ENCODE results near the gene LOXL3. TPM values are rescaled to one million over a fixed set of nuclear protein-coding genes. Genes with fewer than 3 reads are reported as not detected.
A peak's percentile ranks its signal among the peaks of the same experiment; 100 is the strongest.

Gene LOXL3
- total and polyA plus RNA-seq, 4 donors, result 2.9 to 11.1 (median 6.6) TPM

DNA sequence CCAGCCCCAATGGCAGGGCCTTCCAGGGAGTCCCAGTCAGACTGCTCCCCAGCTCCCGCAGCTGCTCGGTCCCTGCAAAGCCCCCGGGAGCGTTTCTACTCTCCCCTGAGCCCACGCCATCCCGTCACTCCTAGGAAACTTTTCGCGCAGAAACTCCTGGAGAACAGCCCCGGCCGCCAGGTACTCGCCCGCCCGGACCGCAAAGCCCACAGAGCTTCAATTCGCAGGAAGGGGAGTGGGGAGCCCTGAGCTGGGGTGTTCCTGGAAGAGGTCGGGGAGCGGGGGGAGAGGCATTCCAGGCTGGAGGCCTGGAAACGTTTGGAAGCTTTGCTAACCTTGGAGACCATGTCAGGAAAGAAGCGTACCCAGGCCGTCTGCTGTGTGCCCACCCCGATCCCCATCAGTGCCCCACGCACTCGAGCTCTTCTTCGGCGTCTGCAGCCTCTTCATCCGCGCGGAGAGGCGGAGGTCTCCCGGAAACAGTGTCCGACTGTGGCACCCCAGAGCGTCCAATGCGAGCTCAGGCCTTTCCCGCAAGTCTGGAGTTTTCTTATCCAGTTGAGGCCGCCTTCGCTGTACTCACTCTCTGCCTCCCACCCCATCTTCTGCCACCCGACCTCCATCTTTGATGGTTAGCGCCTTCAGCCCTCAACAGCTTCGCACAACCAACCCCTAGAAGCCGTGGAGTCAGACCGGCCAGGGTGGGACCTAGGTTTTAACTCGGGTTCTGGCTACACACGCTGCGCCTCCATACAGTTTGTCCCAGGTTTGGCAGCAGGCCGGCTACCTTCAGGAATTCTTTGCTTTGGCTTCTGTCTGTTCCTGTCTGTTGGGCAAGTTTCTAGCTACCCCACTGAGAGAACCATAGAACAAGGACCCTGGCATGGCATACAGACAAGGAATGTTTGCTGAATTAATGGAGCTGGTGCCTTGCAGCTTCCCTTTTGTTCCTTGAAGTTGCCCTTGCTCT lies 50.0 kb downstream of the LOXL3 start:
- Histone ChIP-seq H3K36me3 (ENCODE audit: control insufficient read depth in 4 of 4, insufficient read depth in 4 of 4, low read length in 4 of 4) (peaks cover 0 to 14% (median 8%) of the 10 kb centered on the region in 4 donors), H3K27ac (ENCODE audit: low read depth in 1 of 2, low read length in 1 of 2) (peak overlapping the region; percentile 73 to 75), H3K9me3 (ENCODE audit: control insufficient read depth in 4 of 4, insufficient read depth in 3 of 4, low read length in 3 of 4) (peaks cover 0 to 2% (median 0%) of the 10 kb centered on the region in 4 donors), H3K27me3 (ENCODE audit: control insufficient read depth in 3 of 3, insufficient read depth in 3 of 3, low read length in 2 of 3) (peaks cover 0 to 66% (median 63%) of the 10 kb centered on the region in 3 donors), H3K4me1 (ENCODE audit: control insufficient read depth in 5 of 5, insufficient read depth in 5 of 5, low read length in 5 of 5) (peaks cover 6 to 40% (median 14%) of the 10 kb centered on the region in 5 donors), H3K4me3 (peak overlapping the region; percentile 56), H3K9ac (ENCODE audit: insufficient read depth in 1 of 2, low read length in 2 of 2) (no peak overlapping the region)
- DNase-seq (peak in 1 of 3 donors; percentile 11), ATAC-seq (ENCODE audit: insufficient read depth, low FRiP score) (no peak)
- 57 to 66% methylated on average over 44 to 45 of the region's 45 CpGs for WGBS, 2 donors
- TF ChIP-seq, protein P1, sequence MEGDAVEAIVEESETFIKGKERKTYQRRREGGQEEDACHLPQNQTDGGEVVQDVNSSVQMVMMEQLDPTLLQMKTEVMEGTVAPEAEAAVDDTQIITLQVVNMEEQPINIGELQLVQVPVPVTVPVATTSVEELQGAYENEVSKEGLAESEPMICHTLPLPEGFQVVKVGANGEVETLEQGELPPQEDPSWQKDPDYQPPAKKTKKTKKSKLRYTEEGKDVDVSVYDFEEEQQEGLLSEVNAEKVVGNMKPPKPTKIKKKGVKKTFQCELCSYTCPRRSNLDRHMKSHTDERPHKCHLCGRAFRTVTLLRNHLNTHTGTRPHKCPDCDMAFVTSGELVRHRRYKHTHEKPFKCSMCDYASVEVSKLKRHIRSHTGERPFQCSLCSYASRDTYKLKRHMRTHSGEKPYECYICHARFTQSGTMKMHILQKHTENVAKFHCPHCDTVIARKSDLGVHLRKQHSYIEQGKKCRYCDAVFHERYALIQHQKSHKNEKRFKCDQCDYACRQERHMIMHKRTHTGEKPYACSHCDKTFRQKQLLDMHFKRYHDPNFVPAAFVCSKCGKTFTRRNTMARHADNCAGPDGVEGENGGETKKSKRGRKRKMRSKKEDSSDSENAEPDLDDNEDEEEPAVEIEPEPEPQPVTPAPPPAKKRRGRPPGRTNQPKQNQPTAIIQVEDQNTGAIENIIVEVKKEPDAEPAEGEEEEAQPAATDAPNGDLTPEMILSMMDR (IDR thresholded peaks at IDR 0.05; ENCODE audit: control extremely low read depth, extremely low read depth), result no peak

DNA sequence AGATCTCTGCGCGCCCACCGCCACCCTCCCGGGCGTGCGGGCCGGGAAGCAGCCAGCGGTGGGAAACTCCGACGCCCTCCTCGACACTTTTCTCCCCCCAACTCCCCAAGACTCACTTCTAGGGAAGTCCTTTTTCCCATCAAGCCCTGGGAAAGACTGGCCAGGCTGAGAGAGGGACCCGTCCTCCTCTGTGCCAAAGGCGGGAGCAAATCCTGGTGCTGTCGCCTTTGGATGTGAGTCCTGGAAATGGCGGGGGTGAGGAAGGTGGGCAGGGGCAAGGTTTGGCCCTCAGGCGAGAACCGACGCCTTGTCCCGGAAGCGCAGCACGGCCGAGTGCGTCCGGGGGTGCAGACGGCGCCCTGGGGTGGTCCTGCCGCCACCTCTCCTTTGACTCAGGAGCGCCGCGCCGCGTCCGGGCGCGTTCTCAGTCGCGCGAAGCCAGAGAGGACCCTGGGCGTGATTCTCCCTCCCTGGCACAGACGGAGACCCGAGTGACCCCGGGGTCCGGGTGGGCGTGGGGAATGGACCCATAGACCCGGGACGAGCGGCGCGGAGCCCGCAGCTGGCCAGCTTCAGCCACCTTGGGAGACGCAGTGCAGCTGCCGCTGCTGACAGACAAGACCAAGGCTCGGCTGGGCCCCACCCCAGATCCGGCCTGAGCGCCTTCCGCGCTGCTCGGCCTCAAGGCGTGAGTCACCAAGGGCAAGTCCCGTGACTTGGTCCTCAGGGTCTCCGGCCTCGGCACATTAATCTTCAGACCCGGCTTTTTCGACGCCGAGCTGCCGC lies 50.8 kb downstream of the LOXL3 start:
- DNase-seq, result peak; percentile 71 to 84 (median 76)
- no peak overlapping the region for H3K9ac ChIP-seq (ENCODE audit: insufficient read depth in 1 of 2, low read length in 2 of 2)
- H3K4me3 ChIP-seq, result peak overlapping the region; percentile 56
- peaks cover 0 to 14% (median 8%) of the 10 kb centered on the region in 4 donors for H3K36me3 ChIP-seq (ENCODE audit: control insufficient read depth in 4 of 4, insufficient read depth in 4 of 4, low read length in 4 of 4)
- H3K27ac ChIP-seq (ENCODE audit: low read depth in 1 of 2, low read length in 1 of 2), result peak overlapping the region; percentile 73 to 75
- peaks cover 5 to 40% (median 14%) of the 10 kb centered on the region in 5 donors for H3K4me1 ChIP-seq (ENCODE audit: control insufficient read depth in 5 of 5, insufficient read depth in 5 of 5, low read length in 5 of 5)
- H3K27me3 ChIP-seq (ENCODE audit: control insufficient read depth in 3 of 3, insufficient read depth in 3 of 3, low read length in 2 of 3), result peaks cover 0 to 70% (median 65%) of the 10 kb centered on the region in 3 donors
- TF ChIP-seq, protein P1 (IDR thresholded peaks at IDR 0.05; ENCODE audit: control extremely low read depth, extremely low read depth), result no peak
- ATAC-seq (ENCODE audit: insufficient read depth, low FRiP score), result peak; percentile 66
- H3K9me3 ChIP-seq (ENCODE audit: control insufficient read depth in 4 of 4, insufficient read depth in 3 of 4, low read length in 3 of 4), result peaks cover 0 to 2% (median 0%) of the 10 kb centered on the region in 4 donors
- 1% methylated on average over 65 to 67 of the region's 67 CpGs for whole genome bisulfite sequencing, 2 donors

DNA sequence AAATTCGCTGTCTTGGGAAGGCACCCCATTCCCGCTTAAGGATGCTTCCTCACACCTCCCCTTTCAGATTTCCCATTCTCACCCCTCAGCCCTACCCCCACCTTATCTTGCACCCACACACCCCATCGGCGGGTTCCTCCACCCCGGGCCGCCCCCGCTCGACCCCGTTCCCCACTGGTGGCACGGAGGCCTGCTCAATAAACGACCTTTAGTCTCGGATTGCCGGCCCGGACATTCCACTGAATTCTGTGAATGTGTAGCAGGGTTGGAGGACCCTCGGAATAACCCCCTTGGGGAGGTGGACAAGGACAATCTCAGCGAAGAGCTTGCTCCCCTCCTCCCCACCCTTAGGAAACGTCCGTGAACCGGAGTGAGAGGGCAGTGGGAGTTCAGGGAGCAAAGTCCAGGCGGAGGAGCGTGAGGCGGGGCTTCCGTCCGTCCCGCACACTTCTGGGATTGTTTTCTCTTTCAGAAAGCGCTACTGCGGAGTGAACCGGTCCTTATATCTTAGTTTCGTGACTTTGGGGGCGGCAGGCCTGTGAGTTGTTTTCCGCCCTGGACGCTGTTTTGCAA lies 51.5 kb downstream of the LOXL3 start:
- Histone ChIP-seq H3K9ac (ENCODE audit: insufficient read depth in 1 of 2, low read length in 2 of 2) (no peak overlapping the region), H3K27me3 (ENCODE audit: control insufficient read depth in 3 of 3, insufficient read depth in 3 of 3, low read length in 2 of 3) (peaks cover 0 to 77% (median 71%) of the 10 kb centered on the region in 3 donors), H3K4me3 (peak overlapping the region; percentile 56), H3K9me3 (ENCODE audit: control insufficient read depth in 4 of 4, insufficient read depth in 3 of 4, low read length in 3 of 4) (peaks cover 0 to 2% (median 0%) of the 10 kb centered on the region in 4 donors), H3K36me3 (ENCODE audit: control insufficient read depth in 4 of 4, insufficient read depth in 4 of 4, low read length in 4 of 4) (peaks cover 0 to 14% (median 7%) of the 10 kb centered on the region in 4 donors), H3K27ac (ENCODE audit: low read depth in 1 of 2, low read length in 1 of 2) (peak overlapping the region; percentile 73 to 75), H3K4me1 (ENCODE audit: control insufficient read depth in 5 of 5, insufficient read depth in 5 of 5, low read length in 5 of 5) (peaks cover 5 to 45% (median 14%) of the 10 kb centered on the region in 5 donors)
- DNase-seq (peak in 2 of 3 donors; percentile 23 to 39), ATAC-seq (ENCODE audit: insufficient read depth, low FRiP score) (no peak)
- 12 to 16% methylated on average over 32 of the region's 32 CpGs for WGBS, 2 donors
- TF ChIP-seq, protein P1 (IDR thresholded peaks at IDR 0.05; ENCODE audit: control extremely low read depth, extremely low read depth), result no peak
